ENCODE data around the gene EIF3J.

EIF3J gene

DNA sequence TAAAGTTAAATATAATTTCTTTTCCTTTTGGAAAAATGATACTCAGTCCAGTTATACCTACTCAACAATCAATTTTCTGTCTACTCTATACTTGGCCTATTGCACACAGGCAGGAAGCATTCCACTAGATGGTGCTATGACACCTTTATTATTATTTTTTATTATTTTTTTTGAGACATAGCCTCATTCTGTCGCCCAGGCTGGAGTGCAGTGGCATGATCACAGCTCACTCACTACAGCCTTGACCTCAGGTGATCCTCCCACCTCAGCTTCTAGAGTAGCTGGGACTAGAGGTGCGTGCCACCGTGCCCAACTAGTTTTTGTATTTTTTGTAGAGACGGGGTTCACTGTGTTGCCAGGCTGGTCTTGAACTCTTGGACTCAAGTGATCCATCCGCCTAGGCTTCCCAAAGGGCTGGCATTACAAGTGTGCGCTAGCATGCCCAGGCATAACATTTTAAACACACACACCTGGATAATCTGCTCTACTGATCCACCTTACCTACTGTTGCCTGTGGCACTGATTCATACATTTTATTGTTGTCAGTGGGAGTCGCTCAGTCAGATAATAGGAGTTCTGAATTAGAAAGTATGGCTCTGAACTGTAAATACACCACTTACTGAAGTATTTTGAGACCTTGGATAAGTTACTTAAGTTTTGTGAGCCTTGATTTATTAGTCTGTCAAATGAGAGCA is 56.2 kb downstream of the EIF3J start:
- H3K27ac ChIP-seq (ENCODE audit: low read depth, low read length, severe bottlenecking) = no peak overlapping the region
- H3K36me3 ChIP-seq (ENCODE audit: control insufficient read depth, insufficient read depth, low read length) = peaks cover 89% of the 10 kb centered on the region
- no peaks in the 10 kb centered on the region for H3K9me3 ChIP-seq (ENCODE audit: control insufficient read depth, low read length)
- H3K4me3 ChIP-seq (ENCODE audit: extremely low read depth, insufficient read depth, low read length, poor library complexity, severe bottlenecking) = no peak overlapping the region
- 92% methylated on average over 4 of the region's 7 CpGs; no CpG with 5 or more reads in 1 of the 2 experiments for WGBS, 2 experiments (ENCODE audit: insufficient coverage in 2 of 2)
- no peaks in the 10 kb centered on the region for H3K4me1 ChIP-seq (ENCODE audit: control insufficient read depth, insufficient read depth, low read length, poor library complexity, severe bottlenecking)

- H3K4me1 ChIP-seq (ENCODE audit: control insufficient read depth, insufficient read depth, low read length, poor library complexity, severe bottlenecking) = peaks cover 6% of the 10 kb centered on the region
- WGBS, 2 experiments (ENCODE audit: insufficient coverage in 2 of 2) = no CpG with 5 or more reads among the region's 1 CpG
- peaks cover 85% of the 10 kb centered on the region for H3K36me3 ChIP-seq (ENCODE audit: control insufficient read depth, insufficient read depth, low read length)
- no peaks in the 10 kb centered on the region for H3K9me3 ChIP-seq (ENCODE audit: control insufficient read depth, low read length)
- H3K4me3 ChIP-seq (ENCODE audit: extremely low read depth, insufficient read depth, low read length, poor library complexity, severe bottlenecking) = no peak overlapping the region
- H3K27ac ChIP-seq (ENCODE audit: low read depth, low read length, severe bottlenecking) = no peak overlapping the region
These were observed 58.3 kb downstream of the EIF3J start for GRCh38 chr15:44595246-44595645.

- 90 to 100% methylated on average over 2 of the region's 3 CpGs for WGBS, 2 experiments (ENCODE audit: insufficient coverage in 2 of 2)
- H3K36me3 ChIP-seq (ENCODE audit: control insufficient read depth, insufficient read depth, low read length) = peaks cover 84% of the 10 kb centered on the region
These were observed 58.9 kb downstream of the EIF3J start for GRCh38 chr15:44595656-44596510.

DNA sequence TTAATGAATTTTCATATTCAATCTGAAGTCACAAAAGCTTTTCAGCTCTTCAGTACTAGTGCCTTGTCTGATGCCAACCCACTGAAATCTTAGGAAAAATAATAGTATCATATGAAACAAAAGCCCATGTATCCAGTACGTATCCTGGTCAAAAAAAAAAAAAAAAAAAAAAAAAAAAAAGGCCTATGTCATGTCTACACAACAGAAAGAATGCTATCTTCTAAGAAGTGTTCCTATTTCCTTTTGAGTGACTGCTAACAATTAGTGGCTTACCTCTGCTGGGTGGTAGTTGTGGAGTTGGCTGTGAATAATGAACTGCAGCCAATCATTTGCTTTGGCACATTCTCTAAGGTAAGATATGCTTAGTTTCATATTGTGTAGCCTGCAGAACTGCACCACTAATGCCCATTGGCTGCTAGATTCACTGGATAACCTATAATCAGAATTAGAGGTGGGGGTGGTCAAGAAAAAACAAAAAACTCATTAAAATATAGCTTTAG is 59.6 kb downstream of the EIF3J start:
- WGBS, 2 experiments (ENCODE audit: insufficient coverage in 2 of 2) = no CpG with 5 or more reads among the region's 1 CpG
- Histone ChIP-seq H3K9me3 (ENCODE audit: control insufficient read depth, low read length) (no peaks in the 10 kb centered on the region), H3K27ac (ENCODE audit: low read depth, low read length, severe bottlenecking) (no peak overlapping the region), H3K4me1 (ENCODE audit: control insufficient read depth, insufficient read depth, low read length, poor library complexity, severe bottlenecking) (peaks cover 6% of the 10 kb centered on the region), H3K36me3 (ENCODE audit: control insufficient read depth, insufficient read depth, low read length) (peaks cover 77% of the 10 kb centered on the region), H3K4me3 (ENCODE audit: extremely low read depth, insufficient read depth, low read length, poor library complexity, severe bottlenecking) (no peak overlapping the region)

More at GRCh38 chr15:44595656-44596510, 58.9 kb downstream of the EIF3J start:
- Histone ChIP-seq H3K4me1 (ENCODE audit: control insufficient read depth, insufficient read depth, low read length, poor library complexity, severe bottlenecking) (peaks cover 6% of the 10 kb centered on the region), H3K4me3 (ENCODE audit: extremely low read depth, insufficient read depth, low read length, poor library complexity, severe bottlenecking) (no peak overlapping the region), H3K9me3 (ENCODE audit: control insufficient read depth, low read length) (no peaks in the 10 kb centered on the region), H3K27ac (ENCODE audit: low read depth, low read length, severe bottlenecking) (no peak overlapping the region)

- Histone ChIP-seq H3K27ac (ENCODE audit: low read depth, low read length, severe bottlenecking) (no peak overlapping the region), H3K4me1 (ENCODE audit: control insufficient read depth, insufficient read depth, low read length, poor library complexity, severe bottlenecking) (peaks cover 6% of the 10 kb centered on the region), H3K9me3 (ENCODE audit: control insufficient read depth, low read length) (no peaks in the 10 kb centered on the region), H3K36me3 (ENCODE audit: control insufficient read depth, insufficient read depth, low read length) (peaks cover 72% of the 10 kb centered on the region), H3K4me3 (ENCODE audit: extremely low read depth, insufficient read depth, low read length, poor library complexity, severe bottlenecking) (no peak overlapping the region)
- 80% methylated on average over 1 of the region's 1 CpG; no CpG with 5 or more reads in 1 of the 2 experiments for WGBS, 2 experiments (ENCODE audit: insufficient coverage in 2 of 2)
These were observed 61.1 kb downstream of the EIF3J start for GRCh38 chr15:44598066-44598465.

GRCh38 chr15:44598892-44599291 is 61.9 kb downstream of the EIF3J start:
- Histone ChIP-seq H3K9me3 (ENCODE audit: control insufficient read depth, low read length) (no peaks in the 10 kb centered on the region), H3K36me3 (ENCODE audit: control insufficient read depth, insufficient read depth, low read length) (peaks cover 73% of the 10 kb centered on the region), H3K4me3 (ENCODE audit: extremely low read depth, insufficient read depth, low read length, poor library complexity, severe bottlenecking) (no peak overlapping the region), H3K4me1 (ENCODE audit: control insufficient read depth, insufficient read depth, low read length, poor library complexity, severe bottlenecking) (peaks cover 6% of the 10 kb centered on the region), H3K27ac (ENCODE audit: low read depth, low read length, severe bottlenecking) (no peak overlapping the region)
- WGBS, 2 experiments (ENCODE audit: insufficient coverage in 2 of 2) = 91 to 95% methylated on average over 3 of the region's 5 CpGs

GRCh38 chr15:44603126-44603525 is 66.2 kb downstream of the EIF3J start:
- H3K9me3 ChIP-seq (ENCODE audit: control insufficient read depth, low read length) = no peaks in the 10 kb centered on the region
- H3K36me3 ChIP-seq (ENCODE audit: control insufficient read depth, insufficient read depth, low read length) = peaks cover 69% of the 10 kb centered on the region
- no peak overlapping the region for H3K27ac ChIP-seq (ENCODE audit: low read depth, low read length, severe bottlenecking)
- 94 to 100% methylated on average over 2 of the region's 2 CpGs for WGBS, 2 experiments (ENCODE audit: insufficient coverage in 2 of 2)
- no peak overlapping the region for H3K4me3 ChIP-seq (ENCODE audit: extremely low read depth, insufficient read depth, low read length, poor library complexity, severe bottlenecking)
- H3K4me1 ChIP-seq (ENCODE audit: control insufficient read depth, insufficient read depth, low read length, poor library complexity, severe bottlenecking) = peaks cover 6% of the 10 kb centered on the region

DNA sequence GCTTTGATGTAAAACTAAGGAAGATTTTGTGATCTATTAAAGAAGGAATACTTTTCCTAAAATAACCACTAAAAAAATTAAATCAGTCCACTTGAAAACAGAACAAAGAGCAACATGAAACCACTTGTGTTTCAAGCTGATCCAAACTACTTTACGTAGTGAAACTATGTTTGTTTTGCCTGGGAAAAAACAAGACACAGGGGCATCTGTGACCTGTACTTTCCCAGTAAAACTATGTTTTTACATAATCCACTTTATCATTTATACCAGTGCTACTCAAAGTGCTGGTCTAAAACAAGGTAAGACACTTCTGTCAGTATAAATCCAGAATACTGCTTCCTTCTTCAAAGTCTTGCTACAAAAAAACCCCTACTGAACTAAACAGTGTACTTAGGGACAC is 69.8 kb downstream of the EIF3J start:
- Histone ChIP-seq H3K27ac (ENCODE audit: low read depth, low read length, severe bottlenecking) (no peak overlapping the region), H3K9me3 (ENCODE audit: control insufficient read depth, low read length) (no peaks in the 10 kb centered on the region), H3K4me1 (ENCODE audit: control insufficient read depth, insufficient read depth, low read length, poor library complexity, severe bottlenecking) (no peaks in the 10 kb centered on the region), H3K4me3 (ENCODE audit: extremely low read depth, insufficient read depth, low read length, poor library complexity, severe bottlenecking) (no peak overlapping the region), H3K36me3 (ENCODE audit: control insufficient read depth, insufficient read depth, low read length) (peaks cover 72% of the 10 kb centered on the region)
- no CpG with 5 or more reads among the region's 1 CpG for WGBS, 2 experiments (ENCODE audit: insufficient coverage in 2 of 2)
